ENCODE data around the gene CASP9. TPM values are rescaled to one million over a fixed set of nuclear protein-coding genes. Genes with fewer than 3 reads are reported as not detected.

CASP9 gene
- total RNA-seq, 1 experiment from 2014 or later = 15.9 TPM

GRCh38 chr1:15493869-15494390 is 30.1 kb downstream of the CASP9 start:
- Histone ChIP-seq H2BK120ac (ENCODE audit: low read depth, low read length, poor library complexity, severe bottlenecking) (no peak overlapping the region), H3K27ac (ENCODE audit: insufficient read length, low read depth, low read length) (no peak overlapping the region), H3K4ac (ENCODE audit: low read depth, low read length) (no peak overlapping the region), H3K9ac (ENCODE audit: extremely low read depth, insufficient read length, low read length) (no peak overlapping the region), H2BK5ac (ENCODE audit: insufficient read length, low read length) (no peak overlapping the region), H4K8ac (replicated peaks; ENCODE audit: insufficient read length, low read depth, low read length) (no peak overlapping the region), H3K79me2 (ENCODE audit: insufficient read depth, low read length) (no peaks in the 10 kb centered on the region), H2BK12ac (ENCODE audit: insufficient read length, low read depth, low read length) (no peak overlapping the region), H4K91ac (ENCODE audit: insufficient read length, low read depth, low read length) (no peak overlapping the region), H3K27me3 (ENCODE audit: insufficient read depth, low read length) (no peaks in the 10 kb centered on the region), H3K56ac (ENCODE audit: insufficient read length, low read depth, low read length) (no peak overlapping the region), H3K4me1 (ENCODE audit: insufficient read depth, low read length) (no peaks in the 10 kb centered on the region; the same call in 1 of the 2 replicates), H2BK20ac (ENCODE audit: low read depth, low read length, poor library complexity, severe bottlenecking) (no peak overlapping the region), H2BK15ac (ENCODE audit: low read depth, low read length) (no peak overlapping the region), H3K79me1 (ENCODE audit: insufficient read depth, low read depth, low read length, poor library complexity, severe bottlenecking) (no peaks in the 10 kb centered on the region), H3K23me2 (ENCODE audit: insufficient read length, low read depth, low read length, poor library complexity, severe bottlenecking) (no peaks in the 10 kb centered on the region), H2AK5ac (ENCODE audit: insufficient read length, low read length) (no peak overlapping the region), H3K14ac (ENCODE audit: insufficient read depth, low read length) (no peak overlapping the region), H2AFZ (ENCODE audit: low read length) (no peak overlapping the region), H3K4me2 (ENCODE audit: insufficient read depth, insufficient read length, low read length) (no peak overlapping the region), H4K5ac (ENCODE audit: insufficient read length, low read depth, low read length) (no peak overlapping the region), H4K20me1 (ENCODE audit: control insufficient read depth, insufficient read depth, insufficient read length) (no peaks in the 10 kb centered on the region), H3T11ph (ENCODE audit: low read length) (no peak overlapping the region), H3K18ac (ENCODE audit: insufficient read length, low read depth, low read length) (no peak overlapping the region), H3K9me3 (ENCODE audit: control insufficient read depth, low read depth, low read length) (no peaks in the 10 kb centered on the region), H3K23ac (ENCODE audit: insufficient read length, low read depth, low read length) (no peak overlapping the region)
- no CpG with 5 or more reads among the region's 9 CpGs for whole genome bisulfite sequencing (ENCODE audit: extremely low coverage, insufficient read length, low lambda C conversion rate)
- DNase-seq = no peak
- TF ChIP-seq CTCF (conservative IDR thresholded peaks at IDR 0.05) = no peak
- peaks cover 3% of the 10 kb centered on the region in 2 experiments; a peak in 3 of 5 replicates for H3K9me3 Mint-ChIP-seq
- no peak overlapping the region for H3K4me3 Mint-ChIP-seq
- peak overlapping the region in 1 of 3 experiments; percentile 63; a peak in 2 of 7 replicates for H3K27ac Mint-ChIP-seq
- H3K27me3 Mint-ChIP-seq (ENCODE audit: low read depth) = no peaks in the 10 kb centered on the region
- peaks cover 12% of the 10 kb centered on the region in 2 experiments for H3K4me1 Mint-ChIP-seq
- H3K36me3 Mint-ChIP-seq (ENCODE audit: insufficient read depth in 1 of 3, low read depth in 3 of 3) = peaks cover 14 to 34% (median 31%) of the 10 kb centered on the region in 3 experiments
